Trophoblast cell (in vitro differentiated cells and primary cell): ENCODE measurements around the gene SSR3.

Source experiments
- DNase-seq, 2 donors: peaks; one replicate each; pipeline ENCODE4 v3.0.0-alpha.2; 2016
- H2AFZ ChIP-seq: 2 replicates; pipeline ENCODE4 v1.6.1; 2013; ENCODE audit warnings: low read length, moderate library complexity, mild to moderate bottlenecking; ENCODE audit not compliant: insufficient read depth, poor library complexity
- H2AK5ac ChIP-seq: 2 replicates; pipeline ENCODE4 v1.6.1; 2013; ENCODE audit warnings: mild to moderate bottlenecking, low read length
- H2BK120ac ChIP-seq: 2 replicates; pipeline ENCODE4 v1.6.1; 2013; ENCODE audit warnings: low read length, mild to moderate bottlenecking, moderate library complexity; ENCODE audit not compliant: insufficient read depth, poor library complexity
- H2BK12ac ChIP-seq: 2 replicates; pipeline ENCODE4 v1.6.1; 2013; ENCODE audit warnings: mild to moderate bottlenecking, low read length, moderate library complexity
- H2BK5ac ChIP-seq: 2 replicates; pipeline ENCODE4 v1.6.1; 2013; ENCODE audit warnings: low read length, low read depth, moderate library complexity, mild to moderate bottlenecking; ENCODE audit not compliant: poor library complexity
- H3K14ac ChIP-seq: 2 replicates; pipeline ENCODE4 v1.6.1; 2013; ENCODE audit warnings: mild to moderate bottlenecking, low read length
- H3K18ac ChIP-seq: 2 replicates; pipeline ENCODE4 v1.6.1; 2013; ENCODE audit warnings: mild to moderate bottlenecking, low read length
- H3K23ac ChIP-seq: 2 replicates; pipeline ENCODE4 v1.6.1; 2013; ENCODE audit warnings: low read length
- H3K27ac ChIP-seq: 2 replicates; pipeline ENCODE4 v1.5.1; 2013; ENCODE audit warnings: low read depth, mild to moderate bottlenecking, inconsistent platforms, low read length, moderate library complexity
- H3K27me3 ChIP-seq: 2 replicates; pipeline ENCODE4 v1.6.1; 2013; ENCODE audit warnings: inconsistent platforms, mild to moderate bottlenecking, low read length, moderate library complexity; ENCODE audit not compliant: insufficient read depth
- H3K36me3 ChIP-seq, 2 experiments: 1 replicate in 1 of 2; 2 replicates in 1 of 2; pipeline ENCODE4 v1.6.1; 2013; ENCODE audit warnings: low read length in 2 of 2, mild to moderate bottlenecking in 2 of 2, moderate library complexity in 1 of 2; ENCODE audit not compliant: insufficient read depth in 2 of 2, control insufficient read depth in 1 of 2
- H3K4ac ChIP-seq: 2 replicates; pipeline ENCODE4 v1.6.1; 2013; ENCODE audit warnings: low read depth, mild to moderate bottlenecking, low read length, moderate library complexity
- H3K4me1 ChIP-seq, 2 experiments: 1 replicate in 1 of 2; 2 replicates in 1 of 2; pipeline ENCODE4 v1.6.1; 2013; ENCODE audit warnings: low read length in 2 of 2, mild to moderate bottlenecking in 2 of 2, moderate library complexity in 1 of 2; ENCODE audit not compliant: insufficient read depth in 2 of 2, control insufficient read depth in 1 of 2
- H3K4me2 ChIP-seq: 2 replicates; pipeline ENCODE4 v1.6.1; 2013; ENCODE audit warnings: inconsistent platforms, mild to moderate bottlenecking, low read length, moderate library complexity
- H3K4me3 ChIP-seq: 2 replicates; pipeline ENCODE4 v1.5.1; 2013; ENCODE audit warnings: mild to moderate bottlenecking, low read depth, low read length, inconsistent platforms
- H3K79me1 ChIP-seq: one replicate; pipeline ENCODE4 v1.6.1; 2013; ENCODE audit warnings: low read length
- H3K79me2 ChIP-seq: 2 replicates; pipeline ENCODE4 v1.6.1; 2013; ENCODE audit warnings: low read length, mild to moderate bottlenecking; ENCODE audit not compliant: control insufficient read depth, insufficient read depth, poor library complexity
- H3K9ac ChIP-seq: 2 replicates; pipeline ENCODE4 v1.6.1; 2013; ENCODE audit warnings: mild to moderate bottlenecking, low read length
- H3K9me3 ChIP-seq: 2 replicates; pipeline ENCODE4 v1.6.1; 2013; ENCODE audit warnings: low read depth, mild to moderate bottlenecking, control low read depth, inconsistent platforms, low read length; ENCODE audit not compliant: insufficient read depth
- H4K12ac ChIP-seq: 2 replicates; pipeline ENCODE4 v1.6.1; 2013; ENCODE audit warnings: low read depth, mild to moderate bottlenecking, low read length, moderate library complexity
- H4K8ac ChIP-seq: 2 replicates; pipeline ENCODE4 v1.6.1; 2013; ENCODE audit warnings: low read depth, mild to moderate bottlenecking, low read length, moderate library complexity
- H4K91ac ChIP-seq: one replicate; pipeline ENCODE4 v1.6.1; 2013; ENCODE audit warnings: low read depth, mild to moderate bottlenecking, low read length, moderate library complexity
- WGBS: extraction: QIAGEN DNeasy Blood & Tissue Kit; methylation state at CpG from one replicate; pipeline ENCODE4 v1.1.7; 2013; ENCODE audit warnings: missing lambda C conversion rate; ENCODE audit not compliant: insufficient read length, insufficient coverage; ENCODE audit errors: extremely low coverage; 5-methylcytosine and 5-hydroxymethylcytosine counted together

SSR3 gene

GRCh38 chr3:156533205-156533604 is 21.7 kb downstream of the SSR3 start:
- WGBS = no CpG with 5 or more reads among the region's 4 CpGs
- H2AK5ac ChIP-seq = no peak overlapping the region
- no peak overlapping the region for H3K4me3 ChIP-seq
- H2AFZ ChIP-seq = no peak overlapping the region
- H3K18ac ChIP-seq = no peak overlapping the region
- H2BK5ac ChIP-seq = no peak overlapping the region
- no peak overlapping the region for H3K27ac ChIP-seq
- H3K9me3 ChIP-seq = no peaks in the 10 kb centered on the region
- no peak overlapping the region for H3K9ac ChIP-seq
- no peak overlapping the region for H3K23ac ChIP-seq
- no peak overlapping the region for H4K8ac ChIP-seq
- H3K79me2 ChIP-seq = no peaks in the 10 kb centered on the region
- no peak overlapping the region for H3K14ac ChIP-seq
- H3K4me1 ChIP-seq = peaks cover 7 to 12% of the 10 kb centered on the region in 2 experiments
- no peak overlapping the region for H2BK120ac ChIP-seq
- no peak overlapping the region for H4K12ac ChIP-seq
- no peak overlapping the region for H3K4me2 ChIP-seq
- H3K4ac ChIP-seq = no peak overlapping the region
- no peaks in the 10 kb centered on the region for H3K36me3 ChIP-seq
- H4K91ac ChIP-seq = no peak overlapping the region
- H3K79me1 ChIP-seq = no peaks in the 10 kb centered on the region
- DNase-seq = no peak
- no peak overlapping the region for H2BK12ac ChIP-seq
- no peaks in the 10 kb centered on the region for H3K27me3 ChIP-seq

GRCh38 chr3:156532730-156533129 is 22.2 kb downstream of the SSR3 start:
- H4K8ac ChIP-seq = no peak overlapping the region
- no peak overlapping the region for H2AFZ ChIP-seq
- WGBS = no CpG with 5 or more reads among the region's 3 CpGs
- H3K9me3 ChIP-seq = no peaks in the 10 kb centered on the region
- H3K14ac ChIP-seq = no peak overlapping the region
- H3K9ac ChIP-seq = no peak overlapping the region
- H2BK120ac ChIP-seq = no peak overlapping the region
- no peaks in the 10 kb centered on the region for H3K79me2 ChIP-seq
- no peak overlapping the region for H3K4me3 ChIP-seq
- no peak overlapping the region for H3K18ac ChIP-seq
- no peak for DNase-seq
- H3K4ac ChIP-seq = no peak overlapping the region
- H2BK12ac ChIP-seq = no peak overlapping the region
- H3K27ac ChIP-seq = no peak overlapping the region
- no peak overlapping the region for H4K12ac ChIP-seq
- H3K23ac ChIP-seq = no peak overlapping the region
- no peak overlapping the region for H2BK5ac ChIP-seq
- H3K36me3 ChIP-seq = no peaks in the 10 kb centered on the region
- H3K4me2 ChIP-seq = no peak overlapping the region
- peaks cover 7 to 12% of the 10 kb centered on the region in 2 experiments for H3K4me1 ChIP-seq
- no peak overlapping the region for H2AK5ac ChIP-seq
- no peaks in the 10 kb centered on the region for H3K79me1 ChIP-seq
- H3K27me3 ChIP-seq = no peaks in the 10 kb centered on the region
- H4K91ac ChIP-seq = no peak overlapping the region

GRCh38 chr3:156530980-156531379 is 23.9 kb downstream of the SSR3 start:
- Histone ChIP-seq H3K36me3 (no peaks in the 10 kb centered on the region), H3K4me1 (peaks cover 7 to 12% of the 10 kb centered on the region in 2 experiments), H3K23ac (no peak overlapping the region), H3K4ac (no peak overlapping the region), H2BK12ac (no peak overlapping the region), H3K79me1 (no peaks in the 10 kb centered on the region), H3K18ac (no peak overlapping the region), H3K9ac (no peak overlapping the region), H3K4me2 (no peak overlapping the region), H3K27ac (no peak overlapping the region), H3K9me3 (no peaks in the 10 kb centered on the region), H4K8ac (no peak overlapping the region), H2AK5ac (no peak overlapping the region), H3K27me3 (no peaks in the 10 kb centered on the region), H4K12ac (no peak overlapping the region), H2BK120ac (no peak overlapping the region), H4K91ac (no peak overlapping the region), H2AFZ (no peak overlapping the region), H3K4me3 (no peak overlapping the region), H3K79me2 (no peaks in the 10 kb centered on the region), H2BK5ac (no peak overlapping the region), H3K14ac (no peak overlapping the region)
- no peak for DNase-seq
- WGBS = no CpG with 5 or more reads among the region's 5 CpGs

- no peak overlapping the region for H3K14ac ChIP-seq
- no peak overlapping the region for H3K4ac ChIP-seq
- no peak overlapping the region for H2BK5ac ChIP-seq
- H3K23ac ChIP-seq = no peak overlapping the region
- H3K4me1 ChIP-seq = no peaks in the 10 kb centered on the region
- no peak overlapping the region for H4K12ac ChIP-seq
- no peaks in the 10 kb centered on the region for H3K27me3 ChIP-seq
- H4K91ac ChIP-seq = no peak overlapping the region
- no peak overlapping the region for H3K4me3 ChIP-seq
- no peaks in the 10 kb centered on the region for H3K79me1 ChIP-seq
- no peak overlapping the region for H2AK5ac ChIP-seq
- no peak overlapping the region for H3K9ac ChIP-seq
- no peak overlapping the region for H3K18ac ChIP-seq
- no CpG with 5 or more reads among the region's 1 CpG for WGBS
- H2BK120ac ChIP-seq = no peak overlapping the region
- no peak overlapping the region for H3K4me2 ChIP-seq
- no peak overlapping the region for H3K27ac ChIP-seq
- no peak for DNase-seq
- H3K79me2 ChIP-seq = no peaks in the 10 kb centered on the region
- no peak overlapping the region for H2BK12ac ChIP-seq
- no peaks in the 10 kb centered on the region for H3K36me3 ChIP-seq
- no peaks in the 10 kb centered on the region for H3K9me3 ChIP-seq
- H4K8ac ChIP-seq = no peak overlapping the region
- H2AFZ ChIP-seq = no peak overlapping the region
Measured at GRCh38 chr3:156527060-156527459, 27.9 kb downstream of the SSR3 start.
